Right lobe of liver (tissue), 4 donors: ENCODE measurements around the gene ALDH8A1.

Experiments
- POLR2A ChIP-seq: fragments of 450-650 bp; IDR thresholded peaks from one replicate; pipeline ENCODE4 v1.6.1; 2017; ENCODE audit warnings: antibody characterized with exemption, mild to moderate bottlenecking
- TF ChIP-seq, protein P1 (sequence below), 4 donors: fragments of 200-600 bp in 3 of 4; fragments of 450-650 bp in 1 of 4; IDR thresholded peaks; one replicate each; pipeline versions ENCODE4 v1.5.1 to v1.8.0; 2016 to 2022; ENCODE audit warnings: antibody characterized with exemption in 4 of 4, mild to moderate bottlenecking in 2 of 4
- donor health status: DM: no; HTN: no; CAD: no.
- donor health status: DM: no; HTN: no; CAD: no.
- donor health status: DM: no; HTN: yes; CAD: no.

DNA sequence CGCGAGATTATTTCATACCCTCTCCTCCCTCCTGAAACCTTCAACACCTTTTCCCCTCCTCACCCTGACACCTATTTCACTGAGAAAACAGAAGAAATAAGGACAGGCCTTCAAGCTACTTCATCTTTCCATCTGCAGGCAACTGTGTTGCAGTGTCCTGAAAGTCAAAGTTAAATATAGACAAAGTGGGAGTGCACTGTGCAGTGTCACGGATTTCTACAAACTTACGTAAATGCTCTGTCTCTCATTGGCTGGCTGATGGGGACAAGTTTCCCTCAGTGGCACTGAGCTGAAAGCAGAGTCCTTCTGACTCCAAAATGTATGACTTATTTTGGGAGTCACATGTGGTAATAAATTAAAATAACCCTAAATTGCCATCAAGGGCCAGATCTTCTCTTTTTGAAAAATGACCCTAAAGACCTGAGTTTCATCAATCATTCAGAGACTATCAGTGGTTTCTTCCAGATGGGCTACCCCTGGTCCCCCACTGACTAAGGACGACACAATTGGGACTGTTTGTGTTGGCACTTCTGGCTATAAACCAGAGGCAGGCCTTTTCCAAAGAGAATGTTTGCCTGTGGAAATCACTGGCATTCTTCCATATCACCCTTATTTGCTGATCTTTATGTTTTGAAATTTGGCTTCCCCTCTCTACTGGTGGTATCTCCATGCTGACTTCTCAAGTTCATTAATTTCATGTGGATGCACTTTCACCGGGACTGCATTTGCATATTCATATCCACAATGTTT is 21.6 kb downstream of the ALDH8A1 start:
- TF ChIP-seq, protein P1, sequence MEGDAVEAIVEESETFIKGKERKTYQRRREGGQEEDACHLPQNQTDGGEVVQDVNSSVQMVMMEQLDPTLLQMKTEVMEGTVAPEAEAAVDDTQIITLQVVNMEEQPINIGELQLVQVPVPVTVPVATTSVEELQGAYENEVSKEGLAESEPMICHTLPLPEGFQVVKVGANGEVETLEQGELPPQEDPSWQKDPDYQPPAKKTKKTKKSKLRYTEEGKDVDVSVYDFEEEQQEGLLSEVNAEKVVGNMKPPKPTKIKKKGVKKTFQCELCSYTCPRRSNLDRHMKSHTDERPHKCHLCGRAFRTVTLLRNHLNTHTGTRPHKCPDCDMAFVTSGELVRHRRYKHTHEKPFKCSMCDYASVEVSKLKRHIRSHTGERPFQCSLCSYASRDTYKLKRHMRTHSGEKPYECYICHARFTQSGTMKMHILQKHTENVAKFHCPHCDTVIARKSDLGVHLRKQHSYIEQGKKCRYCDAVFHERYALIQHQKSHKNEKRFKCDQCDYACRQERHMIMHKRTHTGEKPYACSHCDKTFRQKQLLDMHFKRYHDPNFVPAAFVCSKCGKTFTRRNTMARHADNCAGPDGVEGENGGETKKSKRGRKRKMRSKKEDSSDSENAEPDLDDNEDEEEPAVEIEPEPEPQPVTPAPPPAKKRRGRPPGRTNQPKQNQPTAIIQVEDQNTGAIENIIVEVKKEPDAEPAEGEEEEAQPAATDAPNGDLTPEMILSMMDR (IDR thresholded peaks at IDR 0.05), result no peak
- no peak for TF ChIP-seq POLR2A
